ENCODE measurements around the gene TEDC2. TPM values are rescaled to one million over a fixed set of nuclear protein-coding genes. Genes with fewer than 3 reads are reported as not detected.

Gene TEDC2
- total RNA-seq, 1 experiment from 2014 or later = 45.4 TPM

- H3K4me3 Mint-ChIP-seq = no peak overlapping the region; a peak in 1 of 5 replicates
- no peak for DNase-seq
- H3K4me1 Mint-ChIP-seq = peaks cover 22 to 34% of the 10 kb centered on the region in 2 experiments
- Histone ChIP-seq H4K8ac (replicated peaks; ENCODE audit: insufficient read length, low read depth, low read length) (no peak overlapping the region), H3K56ac (ENCODE audit: insufficient read length, low read depth, low read length) (no peak overlapping the region), H2BK20ac (ENCODE audit: low read depth, low read length, poor library complexity, severe bottlenecking) (no peak overlapping the region), H2BK12ac (ENCODE audit: insufficient read length, low read depth, low read length) (no peak overlapping the region), H2BK5ac (ENCODE audit: insufficient read length, low read length) (no peak overlapping the region), H2BK15ac (ENCODE audit: low read depth, low read length) (no peak overlapping the region), H4K20me1 (ENCODE audit: control insufficient read depth, insufficient read depth, insufficient read length) (no peaks in the 10 kb centered on the region), H2AFZ (ENCODE audit: low read length) (no peak overlapping the region), H3K9me3 (ENCODE audit: control insufficient read depth, low read depth, low read length) (no peaks in the 10 kb centered on the region), H4K91ac (ENCODE audit: insufficient read length, low read depth, low read length) (no peak overlapping the region), H2BK120ac (ENCODE audit: low read depth, low read length, poor library complexity, severe bottlenecking) (no peak overlapping the region), H3K14ac (ENCODE audit: insufficient read depth, low read length) (no peak overlapping the region), H4K5ac (ENCODE audit: insufficient read length, low read depth, low read length) (no peak overlapping the region), H3K27ac (ENCODE audit: insufficient read length, low read depth, low read length) (no peak overlapping the region), H3K9ac (ENCODE audit: extremely low read depth, insufficient read length, low read length) (no peak overlapping the region), H3K79me2 (ENCODE audit: insufficient read depth, low read length) (no peaks in the 10 kb centered on the region), H3K4me1 (ENCODE audit: insufficient read depth, low read length) (peaks cover 3% of the 10 kb centered on the region; the same call in 1 of the 2 replicates), H2AK5ac (ENCODE audit: insufficient read length, low read length) (no peak overlapping the region), H3K23me2 (ENCODE audit: insufficient read length, low read depth, low read length, poor library complexity, severe bottlenecking) (peaks cover 5% of the 10 kb centered on the region), H3K27me3 (ENCODE audit: insufficient read depth, low read length) (no peaks in the 10 kb centered on the region), H3K4ac (ENCODE audit: low read depth, low read length) (no peak overlapping the region), H3K23ac (ENCODE audit: insufficient read length, low read depth, low read length) (no peak overlapping the region), H3K79me1 (ENCODE audit: insufficient read depth, low read depth, low read length, poor library complexity, severe bottlenecking) (no peaks in the 10 kb centered on the region), H3T11ph (ENCODE audit: low read length) (no peak overlapping the region), H3K4me2 (ENCODE audit: insufficient read depth, insufficient read length, low read length) (no peak overlapping the region), H3K18ac (ENCODE audit: insufficient read length, low read depth, low read length) (no peak overlapping the region)
- no peaks in the 10 kb centered on the region; a peak in 1 of 5 replicates for H3K9me3 Mint-ChIP-seq
- no peaks in the 10 kb centered on the region for H3K36me3 Mint-ChIP-seq (ENCODE audit: insufficient read depth in 1 of 3, low read depth in 3 of 3)
- no peak overlapping the region for H3K27ac Mint-ChIP-seq
- peaks cover 5% of the 10 kb centered on the region for H3K27me3 Mint-ChIP-seq (ENCODE audit: low read depth)
- WGBS (ENCODE audit: extremely low coverage, insufficient read length, low lambda C conversion rate) = no CpG with 5 or more reads among the region's 18 CpGs
- no peak; the same call in 2 of the 3 replicates for TF ChIP-seq CTCF (conservative IDR thresholded peaks at IDR 0.05)
Observed at GRCh38 chr16:2508722-2509400, 49.0 kb downstream of the TEDC2 start.

All from H9 (cell line).